Neural cell (in vitro differentiated cells): ENCODE results near the gene MYO3B. TPM values are rescaled to one million over a fixed set of nuclear protein-coding genes. Genes with fewer than 3 reads are reported as not detected.

ENCODE experiments used
- H2AFZ ChIP-seq: fragments of 200-600, 300-800 bp; sonication (generic), shearing (Covaris generic); 2 replicates; pipeline ENCODE4 v1.6.0; 2014; ENCODE audit warnings: low read depth, mild to moderate bottlenecking, antibody characterized with exemption, low read length, moderate library complexity
- H3F3A ChIP-seq: fragments of 200-600 bp; shearing (Covaris generic); 2 replicates; pipeline ENCODE4 v1.6.1; 2016; ENCODE audit warnings: mild to moderate bottlenecking, moderate library complexity, mixed read lengths, antibody characterized with exemption, low read length; ENCODE audit not compliant: insufficient read depth, poor library complexity, severe bottlenecking
- H3K27ac ChIP-seq: fragments of 200-600, 300-800 bp; sonication (generic), shearing (Covaris generic); 2 replicates; pipeline ENCODE4 v1.5.1; 2014; ENCODE audit warnings: mild to moderate bottlenecking, low read length, moderate library complexity
- H3K27me3 ChIP-seq: fragments of 300-800, 200-600 bp; sonication (generic), shearing (Covaris generic); 2 replicates; pipeline ENCODE4 v1.6.0; 2014; ENCODE audit warnings: mild to moderate bottlenecking, low read depth, low read length, moderate library complexity; ENCODE audit not compliant: insufficient read depth
- H3K36me3 ChIP-seq: fragments of 300-800, 200-600 bp; sonication (generic), shearing (Covaris generic); 2 replicates; pipeline ENCODE4 v1.5.1; 2014; ENCODE audit warnings: mild to moderate bottlenecking, antibody characterized with exemption, low read length, moderate library complexity; ENCODE audit not compliant: insufficient read depth
- H3K4me2 ChIP-seq: fragments of 300-800, 200-600 bp; sonication (generic), shearing (Covaris generic); 2 replicates; pipeline ENCODE4 v1.6.0; 2014; ENCODE audit warnings: mild to moderate bottlenecking, low read length
- H3K4me3 ChIP-seq: fragments of 300-800, 200-600 bp; sonication (generic), shearing (Covaris generic); 2 replicates; pipeline ENCODE4 v1.5.1; 2014; ENCODE audit warnings: mild to moderate bottlenecking, low read length, moderate library complexity
- H3K79me2 ChIP-seq: fragments of 200-600 bp; shearing (Covaris generic); replicated peaks from 2 replicates; pipeline ENCODE4 v1.6.0; 2014; ENCODE audit warnings: mild to moderate bottlenecking, low read length, moderate library complexity; ENCODE audit not compliant: insufficient read depth
- H3K9ac ChIP-seq: fragments of 300-800, 200-600 bp; sonication (generic), shearing (Covaris generic); 2 replicates; pipeline ENCODE4 v1.6.1; 2016; ENCODE audit warnings: mild to moderate bottlenecking, low read length, mixed read lengths
- H3K9me2 ChIP-seq: fragments of 200-600 bp; shearing (Covaris generic); 2 replicates; pipeline ENCODE4 v1.6.1; 2016; ENCODE audit warnings: mild to moderate bottlenecking, low read length, mixed read lengths; ENCODE audit not compliant: insufficient read depth
- H3K9me3 ChIP-seq: fragments of 200-600, 300-800 bp; sonication (generic), shearing (Covaris generic); 2 replicates; pipeline ENCODE4 v1.6.1; 2016; ENCODE audit warnings: mild to moderate bottlenecking, mixed run types, low read length, moderate library complexity, mixed read lengths
- H4K20me1 ChIP-seq: fragments of 200-600 bp; shearing (Covaris generic); 2 replicates; pipeline ENCODE4 v1.6.1; 2016; ENCODE audit warnings: mild to moderate bottlenecking, mixed run types; ENCODE audit not compliant: insufficient read depth
- EP300 ChIP-seq: fragments of 450-650 bp; conservative IDR thresholded peaks from 2 replicates; pipeline ENCODE4 v1.6.1; 2014; ENCODE audit warnings: antibody characterized with exemption, mild to moderate bottlenecking, moderate library complexity; ENCODE audit not compliant: poor library complexity, severe bottlenecking
- EZH2 ChIP-seq: fragments of 200-600, 300-800 bp; shearing (Covaris generic), sonication (generic); IDR thresholded peaks from 2 replicates; pipeline ENCODE4 v1.6.1; 2014; ENCODE audit warnings: antibody characterized with exemption, low read length, borderline replicate concordance, mild to moderate bottlenecking; ENCODE audit not compliant: insufficient read depth, poor library complexity, severe bottlenecking
- MXI1 ChIP-seq: fragments of 450-650 bp; conservative IDR thresholded peaks from 2 replicates; pipeline ENCODE4 v1.6.1; 2014; ENCODE audit warnings: antibody characterized with exemption, mild to moderate bottlenecking; ENCODE audit not compliant: poor library complexity, severe bottlenecking
- POLR2AphosphoS5 ChIP-seq: IDR thresholded peaks from 2 replicates; pipeline ENCODE4 v1.6.1; 2012
- RAD21 ChIP-seq: fragments of 450-650 bp; conservative IDR thresholded peaks from 2 replicates; pipeline ENCODE4 v1.6.1; 2014; ENCODE audit warnings: antibody characterized with exemption, mild to moderate bottlenecking, moderate library complexity
- SMC3 ChIP-seq: fragments of 450-650 bp; conservative IDR thresholded peaks from 2 replicates; pipeline ENCODE4 v1.6.1; 2014; ENCODE audit warnings: antibody characterized with exemption, mild to moderate bottlenecking, moderate library complexity; ENCODE audit not compliant: poor library complexity
- TAF1 ChIP-seq: IDR thresholded peaks from 2 replicates; pipeline ENCODE4 v1.6.1; 2012; ENCODE audit warnings: low read depth
- polyA plus RNA-seq: library from polyadenylated mRNA; depleted of rRNA; stranded (reverse); fragments of >200 nt; gene quantifications from 2 replicates; pipeline ENCODE4 v1.2.3, GENCODE V29; 2014
- TF ChIP-seq, protein P1 (sequence below): IDR thresholded peaks from 2 replicates; pipeline ENCODE4 v1.6.1; 2012; ENCODE audit warnings: borderline replicate concordance
- TF ChIP-seq, protein P2 (sequence below): fragments of 450-650 bp; IDR thresholded peaks from 2 replicates; pipeline ENCODE4 v1.5.1; 2014; ENCODE audit warnings: antibody characterized with exemption, mild to moderate bottlenecking, moderate library complexity; ENCODE audit not compliant: poor library complexity, severe bottlenecking

Gene MYO3B
- polyA plus RNA-seq, 1 donor from 2014 or later: 0.11 TPM

GRCh38 chr2:170341684-170342623 lies 164.0 kb downstream of the MYO3B start:
- Histone ChIP-seq H3K9me2 (no peaks in the 10 kb centered on the region), H2AFZ (no peak overlapping the region), H4K20me1 (no peaks in the 10 kb centered on the region), H3K27ac (peak overlapping the region; percentile 80), H3K9me3 (no peaks in the 10 kb centered on the region), H3K4me2 (peak overlapping the region; percentile 32), H3K36me3 (no peaks in the 10 kb centered on the region), H3F3A (no peaks in the 10 kb centered on the region), H3K4me3 (peak overlapping the region; percentile 5), H3K79me2 (no peaks in the 10 kb centered on the region), H3K9ac (peak overlapping the region; percentile 29), H3K27me3 (no peaks in the 10 kb centered on the region)
- TF ChIP-seq RAD21: peak; percentile 23
- TF ChIP-seq, protein P1, sequence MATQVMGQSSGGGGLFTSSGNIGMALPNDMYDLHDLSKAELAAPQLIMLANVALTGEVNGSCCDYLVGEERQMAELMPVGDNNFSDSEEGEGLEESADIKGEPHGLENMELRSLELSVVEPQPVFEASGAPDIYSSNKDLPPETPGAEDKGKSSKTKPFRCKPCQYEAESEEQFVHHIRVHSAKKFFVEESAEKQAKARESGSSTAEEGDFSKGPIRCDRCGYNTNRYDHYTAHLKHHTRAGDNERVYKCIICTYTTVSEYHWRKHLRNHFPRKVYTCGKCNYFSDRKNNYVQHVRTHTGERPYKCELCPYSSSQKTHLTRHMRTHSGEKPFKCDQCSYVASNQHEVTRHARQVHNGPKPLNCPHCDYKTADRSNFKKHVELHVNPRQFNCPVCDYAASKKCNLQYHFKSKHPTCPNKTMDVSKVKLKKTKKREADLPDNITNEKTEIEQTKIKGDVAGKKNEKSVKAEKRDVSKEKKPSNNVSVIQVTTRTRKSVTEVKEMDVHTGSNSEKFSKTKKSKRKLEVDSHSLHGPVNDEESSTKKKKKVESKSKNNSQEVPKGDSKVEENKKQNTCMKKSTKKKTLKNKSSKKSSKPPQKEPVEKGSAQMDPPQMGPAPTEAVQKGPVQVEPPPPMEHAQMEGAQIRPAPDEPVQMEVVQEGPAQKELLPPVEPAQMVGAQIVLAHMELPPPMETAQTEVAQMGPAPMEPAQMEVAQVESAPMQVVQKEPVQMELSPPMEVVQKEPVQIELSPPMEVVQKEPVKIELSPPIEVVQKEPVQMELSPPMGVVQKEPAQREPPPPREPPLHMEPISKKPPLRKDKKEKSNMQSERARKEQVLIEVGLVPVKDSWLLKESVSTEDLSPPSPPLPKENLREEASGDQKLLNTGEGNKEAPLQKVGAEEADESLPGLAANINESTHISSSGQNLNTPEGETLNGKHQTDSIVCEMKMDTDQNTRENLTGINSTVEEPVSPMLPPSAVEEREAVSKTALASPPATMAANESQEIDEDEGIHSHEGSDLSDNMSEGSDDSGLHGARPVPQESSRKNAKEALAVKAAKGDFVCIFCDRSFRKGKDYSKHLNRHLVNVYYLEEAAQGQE: peak; percentile 80
- TF ChIP-seq EZH2: no peak
- TF ChIP-seq MXI1: no peak
- TF ChIP-seq POLR2AphosphoS5: peak; percentile 70
- TF ChIP-seq TAF1: no peak
- peak; percentile 86 for TF ChIP-seq EP300
- TF ChIP-seq SMC3: peak; percentile 46

DNA sequence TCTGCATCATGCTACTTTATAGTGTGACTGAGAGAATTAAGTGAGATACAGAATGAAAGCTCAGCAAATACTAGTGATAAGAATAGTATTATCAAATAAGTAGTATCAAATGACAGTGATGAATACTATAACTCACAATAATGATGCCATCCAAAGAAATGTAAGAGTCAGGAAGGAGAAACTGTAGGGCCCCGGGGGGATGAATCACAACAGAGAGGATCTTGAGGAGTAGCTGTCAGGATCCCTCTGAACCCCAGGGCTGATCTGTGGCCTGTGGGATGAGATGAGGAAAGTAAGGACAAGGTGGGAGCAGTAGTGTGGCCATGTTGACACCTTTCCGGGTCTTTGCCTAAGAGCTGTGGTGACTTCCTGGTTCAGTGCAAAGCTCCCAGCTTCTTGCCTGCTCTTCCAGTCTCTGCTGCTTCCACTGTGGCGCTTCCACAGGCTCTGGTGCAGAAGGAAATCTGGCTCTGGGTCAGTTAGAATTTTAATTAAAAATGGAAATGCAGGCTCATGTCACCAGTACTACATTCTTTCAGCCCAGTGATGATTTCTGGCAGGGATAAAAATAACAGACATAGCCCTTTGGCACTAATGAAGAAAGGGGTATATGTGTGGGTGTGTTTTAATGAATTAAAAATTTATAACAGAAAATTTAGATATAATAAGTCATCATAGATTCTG lies 166.9 kb downstream of the MYO3B start:
- H2AFZ ChIP-seq: no peak overlapping the region
- no peaks in the 10 kb centered on the region for H3F3A ChIP-seq
- no peak overlapping the region for H3K27ac ChIP-seq
- H3K9me3 ChIP-seq: no peaks in the 10 kb centered on the region
- no peaks in the 10 kb centered on the region for H3K36me3 ChIP-seq
- no peak overlapping the region for H3K4me2 ChIP-seq
- H3K79me2 ChIP-seq: no peaks in the 10 kb centered on the region
- H3K9me2 ChIP-seq: no peaks in the 10 kb centered on the region
- no peak overlapping the region for H3K4me3 ChIP-seq
- no peaks in the 10 kb centered on the region for H4K20me1 ChIP-seq
- H3K27me3 ChIP-seq: no peaks in the 10 kb centered on the region
- no peak overlapping the region for H3K9ac ChIP-seq
- no peak for TF ChIP-seq POLR2AphosphoS5
- no peak for TF ChIP-seq EZH2
- no peak for TF ChIP-seq RAD21
- TF ChIP-seq TAF1: no peak
- TF ChIP-seq, protein P1: no peak
- TF ChIP-seq, protein P2, sequence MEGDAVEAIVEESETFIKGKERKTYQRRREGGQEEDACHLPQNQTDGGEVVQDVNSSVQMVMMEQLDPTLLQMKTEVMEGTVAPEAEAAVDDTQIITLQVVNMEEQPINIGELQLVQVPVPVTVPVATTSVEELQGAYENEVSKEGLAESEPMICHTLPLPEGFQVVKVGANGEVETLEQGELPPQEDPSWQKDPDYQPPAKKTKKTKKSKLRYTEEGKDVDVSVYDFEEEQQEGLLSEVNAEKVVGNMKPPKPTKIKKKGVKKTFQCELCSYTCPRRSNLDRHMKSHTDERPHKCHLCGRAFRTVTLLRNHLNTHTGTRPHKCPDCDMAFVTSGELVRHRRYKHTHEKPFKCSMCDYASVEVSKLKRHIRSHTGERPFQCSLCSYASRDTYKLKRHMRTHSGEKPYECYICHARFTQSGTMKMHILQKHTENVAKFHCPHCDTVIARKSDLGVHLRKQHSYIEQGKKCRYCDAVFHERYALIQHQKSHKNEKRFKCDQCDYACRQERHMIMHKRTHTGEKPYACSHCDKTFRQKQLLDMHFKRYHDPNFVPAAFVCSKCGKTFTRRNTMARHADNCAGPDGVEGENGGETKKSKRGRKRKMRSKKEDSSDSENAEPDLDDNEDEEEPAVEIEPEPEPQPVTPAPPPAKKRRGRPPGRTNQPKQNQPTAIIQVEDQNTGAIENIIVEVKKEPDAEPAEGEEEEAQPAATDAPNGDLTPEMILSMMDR: no peak
- TF ChIP-seq SMC3: no peak
- no peak for TF ChIP-seq EP300
- TF ChIP-seq MXI1: no peak
